Neural progenitor cell (in vitro differentiated cells): ENCODE data around the gene DLX6.

Source experiments
- CTCF ChIP-seq: fragments of 200-600 bp; sonication (generic); IDR thresholded peaks from 2 replicates; pipeline ENCODE4 v1.5.1; 2017; ENCODE audit warnings: antibody characterized with exemption, mild to moderate bottlenecking
- EZH2 ChIP-seq: fragments of 200-600 bp; sonication (generic); IDR thresholded peaks from 2 replicates; pipeline ENCODE4 v1.6.1; 2017; ENCODE audit warnings: antibody characterized with exemption, mild to moderate bottlenecking, moderate library complexity
- EZH2phosphoT487 ChIP-seq: fragments of 200-600 bp; sonication (generic); IDR thresholded peaks from 2 replicates; pipeline ENCODE4 v1.6.1; 2017; ENCODE audit warnings: antibody characterized with exemption

DNA sequence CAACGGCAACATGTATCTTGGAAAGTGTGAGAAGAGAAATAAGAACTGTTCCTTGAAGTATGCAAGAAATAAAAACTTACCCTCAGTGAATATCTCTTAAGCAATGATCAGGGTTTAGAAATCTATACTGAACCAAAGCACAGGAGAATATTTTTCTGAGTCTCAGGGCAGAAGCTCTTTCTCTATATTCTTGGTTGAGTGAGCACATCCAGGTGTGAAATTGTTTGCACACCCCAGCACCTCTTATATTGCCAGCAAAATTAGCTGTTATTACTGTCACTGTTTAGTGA, 8.4 kb downstream of the DLX6 start:
- no peak for TF ChIP-seq EZH2phosphoT487
- no peak for TF ChIP-seq CTCF
- no peak for TF ChIP-seq EZH2
